Suppressor macrophage treated with lipopolysaccharide for 1 hour (primary cell): ENCODE data around the gene FNIP2.
"Not testable (repeated sequence)": the region's sequence is repeated elsewhere in the genome, so short reads cannot be mapped to it uniquely, and the experiment has no call there.

Experiments used
- DNase-seq, 3 donors: peaks; one replicate each; pipeline ENCODE4 v3.0.0-alpha.2; 2020 to 2022

FNIP2 gene

DNA sequence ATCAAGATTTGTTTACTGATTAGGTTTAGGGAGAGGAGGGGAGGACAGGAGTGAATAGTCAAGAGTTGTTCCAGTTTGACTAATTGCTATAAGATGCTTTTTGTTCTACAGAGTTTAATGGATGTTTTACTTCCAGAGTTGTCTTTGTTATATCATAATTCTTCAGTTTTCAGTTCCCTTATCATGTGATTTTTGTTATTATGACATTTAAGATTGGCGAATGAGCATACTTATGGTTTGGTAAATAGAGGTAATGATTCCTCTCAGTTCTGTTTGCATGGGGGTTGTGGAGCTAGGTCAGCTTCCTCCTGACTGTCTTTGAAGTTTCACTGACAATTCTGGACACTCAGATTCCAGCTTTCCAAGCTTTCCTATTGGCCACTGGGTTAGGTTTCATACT is 24.6 kb downstream of the FNIP2 start:
- not testable (repeated sequence) for DNase-seq

DNA sequence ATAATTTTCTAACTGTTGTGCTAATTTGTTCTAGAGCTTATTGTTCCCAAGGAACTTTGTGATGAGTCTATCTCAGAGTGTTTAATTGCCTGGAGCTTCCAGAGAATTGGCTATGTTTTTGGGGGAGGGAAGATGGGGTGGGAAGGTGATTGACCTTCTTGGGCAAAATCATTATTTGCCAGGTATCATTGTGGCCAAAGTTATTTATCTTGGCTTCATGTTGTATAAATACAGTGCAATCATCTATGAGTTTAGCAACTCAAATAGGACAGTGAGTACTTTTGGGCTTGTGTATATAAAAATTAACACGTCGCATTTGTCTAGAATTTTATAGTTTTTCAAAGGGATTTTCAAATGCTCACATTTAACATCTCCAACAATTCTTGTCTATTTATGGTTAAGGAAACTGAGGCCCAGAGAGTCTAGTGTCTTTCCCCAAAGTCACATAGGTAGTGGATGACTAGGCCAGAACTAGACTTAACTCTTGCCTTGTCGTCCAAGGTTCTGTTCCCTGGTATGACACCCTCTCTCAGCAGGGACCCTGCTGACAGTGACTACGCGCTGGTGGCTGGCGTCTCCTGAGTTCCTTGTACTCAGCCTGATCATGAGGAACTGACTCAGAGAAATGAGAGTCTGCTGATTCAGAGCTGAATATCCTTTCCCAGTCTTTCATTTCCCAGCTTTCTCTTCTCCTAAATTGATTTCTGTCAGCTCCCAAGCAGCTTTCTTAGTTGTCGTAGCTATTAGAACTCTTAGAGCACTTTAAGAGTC is 27.7 kb downstream of the FNIP2 start:
- DNase-seq: peak; percentile 94 to 99 (median 98)

DNA sequence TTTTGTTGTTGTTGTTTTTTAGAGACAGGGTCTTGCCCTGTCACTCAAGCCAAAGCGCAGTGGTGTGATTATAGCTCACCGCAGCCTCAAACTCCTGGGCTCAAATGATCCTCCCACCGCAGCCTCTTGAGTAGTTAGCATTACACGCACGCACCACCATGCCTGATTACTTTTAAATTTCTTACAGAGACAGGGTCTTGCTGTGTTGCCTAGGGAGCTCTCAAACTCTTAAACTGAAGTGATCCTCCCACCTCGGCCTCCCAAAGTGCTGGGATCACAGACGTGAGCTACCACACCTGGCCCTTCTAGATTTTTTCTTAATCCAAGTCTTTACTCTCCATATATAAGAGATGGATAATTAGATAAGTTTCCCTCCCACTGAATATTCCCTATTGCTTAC is 29.2 kb downstream of the FNIP2 start:
- no peak for DNase-seq

DNA sequence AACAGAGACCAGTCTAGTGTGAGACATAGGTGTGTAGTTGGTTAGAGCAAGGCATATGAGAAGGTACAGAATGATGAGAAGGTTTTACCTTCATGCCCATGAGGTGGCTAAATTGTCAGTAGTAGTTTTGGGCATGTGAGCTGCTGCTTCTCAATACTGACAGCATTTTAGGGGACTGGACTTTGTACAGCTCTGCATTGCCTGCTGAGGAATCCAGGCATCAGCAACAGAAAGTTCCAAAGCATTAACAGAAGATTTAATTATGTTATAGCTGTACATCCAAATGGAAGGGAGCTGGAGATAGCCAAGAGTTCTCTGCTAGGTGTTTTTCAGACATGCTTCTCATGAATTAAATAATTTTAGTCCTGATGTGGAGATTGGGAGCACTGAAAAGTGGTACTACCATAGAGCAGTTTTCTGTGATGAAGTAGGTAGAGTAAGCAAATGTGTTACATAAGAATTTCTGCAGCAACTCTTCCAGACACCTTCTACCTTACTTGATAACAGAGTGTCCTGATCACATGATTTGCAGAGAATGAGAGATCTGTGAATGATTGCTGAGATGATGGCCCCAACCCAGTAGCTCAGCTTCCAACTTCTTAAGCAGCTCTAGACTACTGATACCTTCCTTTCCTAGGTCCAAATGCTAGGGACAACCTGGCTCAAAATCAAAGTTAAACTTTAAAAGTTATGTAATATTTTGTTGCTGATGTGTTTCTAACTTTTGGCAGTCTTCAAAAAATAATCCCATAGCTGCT is 30.4 kb downstream of the FNIP2 start:
- no peak for DNase-seq

DNA sequence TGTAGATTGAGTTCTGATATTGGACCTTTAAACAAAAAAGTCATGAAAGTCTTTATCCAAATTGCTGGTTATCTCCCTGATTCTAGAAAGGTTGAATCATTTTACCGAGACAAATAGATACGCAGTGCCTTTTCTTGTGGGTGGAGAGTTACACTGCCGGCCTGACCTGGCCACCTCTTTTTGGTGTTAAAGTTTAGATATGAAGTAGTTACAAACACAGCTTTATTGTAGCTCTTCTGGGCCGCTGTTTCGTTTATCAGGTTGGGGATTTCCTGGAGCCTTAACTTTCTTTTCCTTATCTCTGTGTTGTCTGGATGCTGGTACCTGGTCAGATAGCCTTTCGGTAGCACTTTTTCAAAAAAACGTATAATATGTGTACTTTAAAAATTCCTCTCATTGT is 31.0 kb downstream of the FNIP2 start:
- no peak for DNase-seq

DNA sequence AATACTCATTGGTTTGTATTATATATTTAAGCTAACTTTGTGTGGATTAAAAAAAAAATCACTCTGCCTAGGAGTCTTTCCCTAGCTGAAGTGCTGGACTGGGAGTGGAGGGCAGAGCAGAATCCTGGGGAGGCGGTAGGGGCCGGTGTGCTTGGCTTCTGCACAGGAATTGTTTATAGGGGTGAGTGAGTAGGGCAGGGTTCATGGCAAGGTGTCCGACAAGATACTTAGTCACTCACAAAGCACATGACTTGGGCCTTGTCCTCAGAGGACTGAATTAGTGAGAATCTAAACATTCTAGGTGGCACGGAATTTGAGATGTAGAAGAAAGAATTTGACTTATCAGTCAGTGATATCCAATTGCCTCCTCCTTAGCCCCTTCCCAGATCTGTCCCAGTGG is 32.2 kb downstream of the FNIP2 start:
- DNase-seq: peak in 1 of 3 donors; percentile 18

DNA sequence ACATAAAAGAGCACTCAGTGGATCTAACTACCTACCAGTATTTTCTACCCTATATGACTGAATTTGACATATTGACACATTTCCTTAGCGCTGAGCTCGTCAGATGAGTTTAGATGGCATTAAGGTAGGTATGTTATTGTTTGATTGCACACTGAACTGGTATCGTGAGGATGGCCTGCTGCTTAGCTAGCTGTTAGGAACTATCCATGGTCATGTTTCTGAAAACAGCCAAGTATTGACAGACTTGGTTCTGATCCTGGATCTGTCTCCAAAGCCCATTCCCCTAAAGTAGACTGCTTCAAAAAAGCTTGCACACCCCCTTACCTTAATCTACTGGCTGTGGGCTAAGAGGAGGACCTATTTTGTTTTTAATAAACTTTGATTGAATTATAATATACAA is 32.9 kb downstream of the FNIP2 start:
- peak in 1 of 3 donors; percentile 18 for DNase-seq

DNA sequence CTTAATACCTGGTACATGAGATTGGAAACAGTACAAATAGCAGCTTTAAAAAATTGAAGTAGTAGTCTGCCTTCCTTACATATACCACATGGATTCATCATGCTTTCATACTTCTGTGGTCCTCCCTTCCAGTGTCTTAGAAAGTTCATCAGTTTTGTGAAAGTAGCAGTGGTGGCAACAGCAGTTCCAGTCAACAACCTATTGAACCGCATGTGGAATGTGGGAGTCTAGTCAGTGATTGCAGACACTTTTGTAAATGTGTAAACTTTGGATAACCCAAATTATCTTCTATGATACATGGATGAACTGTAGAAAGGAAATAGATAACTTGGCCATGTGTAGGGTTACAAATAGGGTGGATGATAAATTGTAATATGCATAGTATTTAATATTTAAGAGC is 34.1 kb downstream of the FNIP2 start:
- peak in 1 of 3 donors; percentile 18 for DNase-seq

DNA sequence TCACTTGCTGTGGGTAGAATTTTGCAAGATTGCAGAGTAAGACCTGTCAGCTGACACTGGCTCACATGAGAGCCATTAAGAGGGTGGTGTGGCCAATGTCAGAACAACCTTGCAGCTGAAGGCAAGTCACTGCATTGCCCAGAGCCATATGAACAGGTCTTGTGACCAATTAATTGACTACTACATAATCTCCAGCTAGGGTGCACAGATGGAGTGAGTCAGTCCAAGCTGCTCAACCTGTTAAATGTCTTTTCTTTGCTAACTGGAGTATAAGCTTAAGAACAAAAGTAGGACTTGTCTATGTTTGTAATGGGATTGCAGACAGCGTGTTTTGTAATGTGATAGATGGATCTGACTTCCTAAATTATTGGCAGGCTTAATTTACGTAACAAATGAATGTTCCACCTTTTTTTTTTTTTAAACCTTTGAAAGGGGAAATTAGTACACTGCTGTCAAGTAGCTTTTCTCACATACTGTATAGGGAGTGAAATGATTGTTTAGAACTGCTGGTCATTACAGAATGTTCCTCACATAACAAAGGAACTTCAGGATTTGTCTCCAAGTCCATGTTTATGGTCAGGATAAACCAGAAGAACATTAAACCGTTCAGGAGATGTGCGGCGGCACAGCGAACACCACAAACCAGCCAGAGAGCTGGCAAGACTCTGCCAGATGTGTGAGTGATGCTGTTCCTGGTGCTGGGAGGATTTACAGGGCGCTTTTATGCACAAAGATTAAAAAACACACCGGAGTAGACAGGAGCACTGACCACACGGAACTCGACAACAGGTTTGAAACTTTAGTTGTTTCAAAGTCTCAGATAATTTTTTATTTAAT is 37.0 kb downstream of the FNIP2 start:
- peak; percentile 80 to 91 (median 85) for DNase-seq

DNA sequence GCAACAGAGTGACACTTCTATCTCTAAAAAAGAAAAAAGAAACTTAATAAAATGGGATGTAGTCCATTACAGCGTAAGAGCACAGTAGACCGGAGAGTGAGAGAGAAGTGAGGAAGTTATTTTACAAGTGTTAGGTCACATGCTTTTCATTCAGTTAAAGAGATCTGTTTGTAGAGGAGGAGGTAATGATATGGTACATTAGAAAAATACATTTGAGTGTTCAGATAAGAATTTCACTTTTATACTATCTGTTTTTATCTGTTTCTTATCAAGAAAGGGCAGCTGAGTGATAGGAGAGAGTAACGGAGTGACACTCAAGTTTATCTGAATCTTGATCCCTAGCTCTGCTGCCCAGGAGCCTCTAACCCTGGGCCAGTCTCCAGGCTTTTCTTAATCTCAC is 38.9 kb downstream of the FNIP2 start:
- peak in 2 of 3 donors; percentile 62 to 73 for DNase-seq

DNA sequence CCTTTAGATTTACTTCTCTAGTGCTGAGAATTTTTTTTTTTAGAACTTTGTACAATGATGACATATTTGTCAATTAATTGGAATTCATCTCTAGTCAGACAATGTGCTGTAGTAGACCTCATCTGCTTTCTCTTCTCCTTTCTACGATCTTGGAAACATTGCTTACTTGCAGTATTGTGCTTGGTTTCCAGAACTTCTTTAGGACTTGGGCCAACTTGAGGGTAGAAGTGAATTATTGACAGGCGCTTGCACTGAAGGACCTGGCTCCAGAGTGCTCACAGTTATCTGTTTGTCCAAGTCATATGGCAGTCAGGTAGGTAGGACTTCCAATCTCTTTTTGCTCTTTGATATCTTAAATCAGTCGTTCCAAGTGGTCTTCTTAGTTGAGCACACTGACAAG is 39.6 kb downstream of the FNIP2 start:
- DNase-seq: peak in 2 of 3 donors; percentile 50 to 70

DNA sequence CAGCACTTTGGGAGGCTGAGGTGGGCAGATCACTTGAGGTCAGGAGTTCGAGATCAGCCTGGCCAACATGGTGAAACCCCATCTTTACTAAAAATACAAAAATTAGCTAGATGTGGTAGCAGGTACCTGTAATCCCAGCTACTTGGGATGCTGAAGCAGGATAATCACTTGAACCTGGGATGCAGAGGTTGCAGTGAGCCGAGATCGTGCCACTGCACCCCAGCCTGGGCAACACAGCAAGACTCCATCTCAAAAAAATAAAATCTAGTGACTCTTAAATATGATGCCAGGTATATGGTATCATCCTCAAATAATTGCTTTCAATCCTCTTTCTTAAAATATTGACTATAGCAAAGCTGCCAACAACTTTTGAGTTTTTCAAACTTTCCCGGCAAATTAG is 40.4 kb downstream of the FNIP2 start:
- DNase-seq: not testable (repeated sequence)

DNA sequence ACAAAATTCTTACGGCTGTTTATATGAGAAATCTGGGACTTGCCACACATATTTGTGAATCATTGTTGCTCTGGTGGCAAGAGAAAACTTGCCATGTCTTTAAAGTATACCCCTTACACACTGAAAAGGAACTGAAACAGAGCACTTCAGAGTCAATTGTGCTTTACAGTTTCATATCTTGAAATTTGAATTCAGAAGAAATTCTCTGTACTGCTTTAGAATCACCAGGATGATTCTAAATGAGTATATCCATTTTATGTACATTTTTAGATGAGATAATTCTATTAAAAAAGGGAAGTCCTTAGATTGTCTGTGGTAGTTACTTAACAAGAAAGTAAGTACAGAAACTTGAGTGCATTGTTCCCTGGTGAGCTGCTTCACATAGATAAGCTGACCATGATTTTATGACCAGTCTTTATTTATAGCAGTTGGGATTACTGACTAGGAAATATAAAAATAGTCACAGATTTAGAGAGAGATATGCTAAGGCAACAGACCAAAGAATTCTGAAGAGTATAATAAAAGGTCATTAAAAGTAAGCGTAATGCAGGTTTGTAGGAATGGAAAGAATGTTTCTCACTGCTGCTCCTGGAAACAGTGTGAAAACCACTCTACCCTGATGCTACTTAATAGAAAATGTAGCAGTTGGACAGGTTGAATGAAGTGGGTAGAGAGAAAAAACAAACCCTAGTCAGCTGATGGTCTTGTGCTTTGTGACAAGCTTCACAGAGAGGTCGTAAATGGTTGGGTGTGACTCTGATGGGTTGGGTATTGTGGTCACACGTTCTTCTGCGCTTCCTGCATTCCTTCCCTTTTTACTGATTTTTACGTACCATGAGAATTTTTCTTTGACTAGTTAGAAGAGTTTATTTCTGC is 41.0 kb downstream of the FNIP2 start:
- DNase-seq: peak; percentile 85 to 97 (median 93)

DNA sequence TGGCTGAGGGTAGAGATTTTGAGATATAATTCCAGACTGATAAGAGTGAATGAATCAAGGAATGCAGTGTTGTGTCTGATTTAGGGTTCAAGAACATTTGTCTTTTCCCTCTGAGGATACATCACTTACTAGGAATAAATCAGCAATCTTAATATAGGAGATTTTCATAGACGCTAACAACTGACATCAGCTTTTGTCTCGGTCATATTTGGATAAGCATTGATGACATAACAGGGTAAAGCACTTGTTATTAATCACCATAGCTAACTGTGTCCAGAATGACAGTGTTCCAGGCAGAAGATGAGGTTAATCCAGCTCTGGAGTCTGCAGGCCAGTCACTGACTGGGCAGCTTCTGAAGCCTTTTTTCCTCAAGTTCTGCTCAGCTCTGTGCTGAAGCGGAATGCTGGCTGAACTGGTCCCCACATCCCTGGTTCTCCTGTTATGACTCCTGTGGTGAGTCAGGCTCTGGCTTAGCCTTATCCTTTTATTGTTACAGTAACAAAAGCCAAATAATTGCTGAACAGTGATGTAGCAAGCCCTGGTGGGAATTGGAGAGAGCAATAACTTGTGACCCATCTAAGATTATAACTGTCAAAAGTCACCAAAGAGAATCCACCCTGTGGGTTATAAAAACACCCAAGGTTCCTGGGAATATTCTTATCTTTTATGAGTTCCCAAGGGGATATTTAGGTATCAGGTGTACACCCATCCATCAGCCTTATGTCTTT is 41.8 kb downstream of the FNIP2 start:
- DNase-seq: peak; percentile 77 to 89 (median 83)

DNA sequence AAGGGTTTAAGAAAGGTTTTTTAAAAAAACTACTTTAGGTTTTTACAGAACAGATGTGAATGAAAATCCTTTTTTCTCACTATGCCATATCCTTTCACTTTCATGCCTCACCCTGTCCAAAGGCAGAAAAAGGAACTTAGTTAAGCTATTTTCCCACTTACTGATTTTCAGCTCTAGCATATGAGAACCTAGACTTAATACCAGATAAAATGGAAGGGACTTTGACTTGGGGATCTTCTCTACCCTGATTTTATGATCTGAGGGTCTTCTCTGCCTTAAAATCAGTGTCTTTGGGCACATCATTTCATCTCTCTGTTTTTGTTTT is 42.4 kb downstream of the FNIP2 start:
- peak; percentile 51 to 81 (median 71) for DNase-seq

DNA sequence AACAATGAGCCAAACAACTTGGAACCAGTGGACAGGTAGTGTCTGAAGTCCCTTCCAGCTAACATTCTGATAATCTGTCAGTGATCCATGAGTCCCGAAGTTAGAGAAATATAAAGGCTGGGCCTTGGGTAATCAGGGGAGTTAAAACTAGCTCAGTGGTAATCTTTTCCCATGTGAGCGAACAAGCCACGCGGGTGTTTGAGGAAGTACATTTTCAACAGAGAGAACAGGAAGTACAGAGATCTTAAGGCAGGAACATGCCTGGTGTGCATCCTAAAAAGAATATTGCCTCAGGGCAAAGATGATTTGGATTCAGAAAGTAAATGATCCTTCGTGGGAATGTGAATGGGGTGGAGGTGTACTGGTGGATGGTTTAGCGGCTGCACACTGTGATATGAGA is 42.9 kb downstream of the FNIP2 start:
- peak; percentile 87 to 95 (median 92) for DNase-seq

DNA sequence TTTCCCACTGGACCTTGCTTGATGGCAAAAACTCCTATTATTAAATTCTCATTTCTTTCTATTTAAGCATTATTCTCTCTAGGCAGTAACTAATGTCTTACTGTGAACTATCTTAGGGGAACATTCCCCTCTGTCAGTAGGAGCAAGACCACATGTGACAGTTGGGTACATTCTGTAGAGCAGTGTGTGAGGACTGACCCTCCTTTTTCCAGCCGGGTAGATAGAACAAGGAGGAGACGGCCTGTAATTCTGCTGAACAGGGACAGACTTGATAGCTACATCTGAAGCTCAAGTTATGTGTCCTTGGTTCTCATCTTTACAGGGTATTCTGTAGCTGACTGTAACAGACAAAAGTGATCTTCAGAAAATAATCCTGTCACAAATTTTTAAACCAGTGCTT is 43.3 kb downstream of the FNIP2 start:
- peak in 1 of 3 donors; percentile 20 for DNase-seq

DNA sequence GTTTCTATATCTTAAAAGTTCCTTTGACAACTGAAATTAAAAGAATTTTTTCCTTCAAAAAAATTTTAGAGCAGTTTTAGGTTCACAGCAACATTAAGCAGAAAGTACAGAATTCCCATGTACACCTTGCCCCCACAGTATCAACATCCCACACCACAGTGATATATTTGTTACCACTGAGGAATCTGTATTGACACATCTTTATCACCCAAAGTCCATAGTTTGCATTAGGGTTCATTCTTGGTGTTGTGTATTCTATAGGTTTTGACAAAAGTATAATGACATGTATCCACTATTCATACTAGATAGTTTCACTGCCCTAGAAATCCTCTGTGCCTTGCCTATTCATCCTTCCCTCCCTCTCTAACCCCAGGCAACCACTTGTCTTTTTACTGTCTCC is 43.7 kb downstream of the FNIP2 start:
- no peak for DNase-seq

DNA sequence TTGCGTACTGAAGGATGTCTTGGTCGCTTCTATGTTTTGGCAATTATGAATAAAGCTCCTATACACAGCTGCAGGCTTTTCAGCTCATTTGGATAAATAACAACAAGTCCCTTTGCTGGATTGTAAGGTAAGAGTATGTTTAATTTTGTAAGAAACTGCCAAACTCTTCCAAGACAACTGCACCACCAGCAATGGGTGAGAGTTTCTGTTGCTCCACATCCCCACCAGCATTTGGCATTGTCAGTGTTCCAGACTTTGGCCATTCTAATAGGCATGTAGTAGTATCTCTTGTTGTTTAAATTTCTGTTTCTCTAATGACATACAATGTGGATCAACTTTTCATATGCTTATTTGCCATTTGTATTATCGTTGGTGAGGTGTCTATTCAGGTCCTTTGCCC is 44.3 kb downstream of the FNIP2 start:
- no peak for DNase-seq

DNA sequence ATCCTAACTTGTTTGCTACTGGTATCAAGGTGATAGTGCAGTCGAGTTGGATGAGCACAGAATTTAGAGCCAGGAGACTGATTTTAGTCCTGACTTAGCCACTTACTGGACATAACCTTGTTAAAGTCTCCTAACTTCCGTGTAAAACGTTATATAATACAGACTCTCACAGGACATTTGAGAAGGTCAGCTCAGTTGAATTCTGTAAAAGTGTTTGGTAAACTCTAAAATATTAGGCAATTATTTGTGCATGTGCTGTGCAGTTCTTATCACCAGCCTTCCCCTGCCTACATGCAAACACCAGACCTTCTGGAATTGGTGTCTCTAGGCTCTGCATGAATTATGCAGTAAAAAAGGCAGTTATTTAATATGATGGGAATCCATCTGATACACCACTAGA is 45.4 kb downstream of the FNIP2 start:
- no peak for DNase-seq

DNA sequence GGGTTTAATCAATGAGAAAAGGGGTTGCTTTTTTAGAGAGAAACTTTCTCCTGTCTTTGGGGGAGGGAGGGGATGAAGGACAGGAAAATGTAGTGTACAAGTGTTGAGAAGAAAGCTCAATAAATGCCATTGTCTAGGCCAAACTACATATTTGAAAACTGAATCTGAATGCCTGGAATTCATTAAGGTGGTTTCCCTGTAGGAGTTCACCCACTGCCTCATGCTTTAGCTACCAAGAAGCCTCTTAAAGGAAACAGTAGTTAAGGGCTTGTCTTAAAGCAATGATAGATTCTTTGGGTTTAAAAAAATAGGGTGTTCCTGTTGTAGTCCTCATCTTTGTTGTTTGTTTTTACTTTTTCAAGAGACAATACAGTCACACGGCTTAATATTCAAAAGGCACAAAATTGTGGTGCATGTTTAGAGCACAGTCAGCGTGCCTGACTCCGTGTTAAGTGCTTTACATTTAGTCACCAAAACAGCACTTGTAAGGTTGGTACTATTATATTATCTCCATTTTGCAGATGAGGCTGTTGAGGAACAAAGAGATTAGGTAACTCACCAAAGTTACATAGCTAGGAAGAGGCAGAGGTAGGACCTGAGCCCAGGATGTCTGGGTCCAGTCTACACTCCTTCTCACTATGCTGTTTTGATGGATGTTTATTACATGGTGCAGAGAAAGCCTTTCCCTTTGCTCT is 46.0 kb downstream of the FNIP2 start:
- peak in 2 of 3 donors; percentile 51 to 59 for DNase-seq
